A673 (cell line): ENCODE data around the gene SEMA3A. TPM values are rescaled to one million over a fixed set of nuclear protein-coding genes. Genes with fewer than 3 reads are reported as not detected.

ENCODE experiments used
- BruUV-seq: library from RNA; stranded (reverse); fragments of 400-500 nt; replicated peaks from 2 replicates; lab custom pipeline; 2021; lab: Mats Ljungman, UMichigan
- CTCF ChIA-PET: fragments of 300-600 bp; sonication (Branson Sonifier 250); formaldehyde crosslinking; loops from one replicate; lab custom pipeline; 2022; ENCODE audit warnings: antibody characterized with exemption; lab: Charles Lee
- POLR2A ChIA-PET: fragments of 300-600 bp; sonication (Branson Sonifier 250); formaldehyde crosslinking; loops from one replicate; lab custom pipeline; 2022; ENCODE audit warnings: antibody characterized with exemption; ENCODE audit not compliant: low non-redundant PET; lab: Charles Lee
- DNase-seq: peaks from one replicate; pipeline ENCODE4 v3.0.0-alpha.2; 2015; ENCODE audit warnings: low spot score
- H3K27ac ChIP-seq: fragments of 200-600 bp; sonication (generic); 2 replicates; pipeline ENCODE4 v1.5.1; 2016; ENCODE audit warnings: mixed run types, low read depth, mild to moderate bottlenecking, mixed read lengths, antibody characterized with exemption, low read length; ENCODE audit not compliant: poor library complexity, severe bottlenecking
- H3K27me3 ChIP-seq: fragments of 200-600 bp; sonication (generic); replicated peaks from 2 replicates; pipeline ENCODE4 v1.6.1; 2017; ENCODE audit warnings: mixed run types, low read depth, mild to moderate bottlenecking, mixed read lengths, antibody characterized with exemption, low read length; ENCODE audit not compliant: insufficient read depth, poor library complexity
- H3K36me3 ChIP-seq: fragments of 200-600 bp; sonication (generic); 2 replicates; pipeline ENCODE4 v1.6.1; 2016; ENCODE audit warnings: mixed run types, mild to moderate bottlenecking, mixed read lengths, antibody characterized with exemption, low read length; ENCODE audit not compliant: insufficient read depth, poor library complexity, severe bottlenecking
- H3K4me1 ChIP-seq: fragments of 200-600 bp; sonication (generic); 2 replicates; pipeline ENCODE4 v1.6.1; 2017; ENCODE audit warnings: mixed run types, mild to moderate bottlenecking, mixed read lengths, antibody characterized with exemption, low read length; ENCODE audit not compliant: insufficient read depth, poor library complexity, severe bottlenecking
- H3K4me3 ChIP-seq: fragments of 200-600 bp; sonication (generic); 2 replicates; pipeline ENCODE4 v1.5.1; 2016; ENCODE audit warnings: low read depth, mixed run types, mild to moderate bottlenecking, mixed read lengths, low read length; ENCODE audit not compliant: poor library complexity, severe bottlenecking
- H3K9me3 ChIP-seq: fragments of 200-600 bp; sonication (generic); 2 replicates; pipeline ENCODE4 v1.6.1; 2016; ENCODE audit warnings: mixed run types, low read depth, mild to moderate bottlenecking, mixed read lengths, antibody characterized with exemption, low read length; ENCODE audit not compliant: poor library complexity, severe bottlenecking
- EZH2 ChIP-seq: fragments of 200-600 bp; sonication (generic); IDR thresholded peaks from 2 replicates; pipeline ENCODE4 v1.6.1; 2017; ENCODE audit warnings: borderline replicate concordance, low read depth, mild to moderate bottlenecking, mixed read lengths, antibody characterized with exemption, low read length; ENCODE audit not compliant: poor library complexity, severe bottlenecking
- intact Hi-C: fragments of 100-400 bp; cut with micrococcal nuclease; formaldehyde crosslinking; loops from one replicate; pipeline ENCODE4 v1.10.0; 2022; ENCODE audit not compliant: unreplicated experiment
- total RNA-seq: library from RNA; stranded (reverse); gene quantifications from 2 replicates; pipeline ENCODE4 v1.2.3, GENCODE V29; 2021
- TF ChIP-seq, protein P1 (sequence below): fragments of 300-800, 200-600 bp; sonication (generic); conservative IDR thresholded peaks from 2 replicates; pipeline ENCODE4 v1.5.1; 2017; ENCODE audit warnings: low read depth, mild to moderate bottlenecking, antibody characterized with exemption, low read length, moderate library complexity, mixed read lengths

The SEMA3A gene
- total RNA-seq, 1 experiment from 2014 or later, result 22.8 TPM

DNA sequence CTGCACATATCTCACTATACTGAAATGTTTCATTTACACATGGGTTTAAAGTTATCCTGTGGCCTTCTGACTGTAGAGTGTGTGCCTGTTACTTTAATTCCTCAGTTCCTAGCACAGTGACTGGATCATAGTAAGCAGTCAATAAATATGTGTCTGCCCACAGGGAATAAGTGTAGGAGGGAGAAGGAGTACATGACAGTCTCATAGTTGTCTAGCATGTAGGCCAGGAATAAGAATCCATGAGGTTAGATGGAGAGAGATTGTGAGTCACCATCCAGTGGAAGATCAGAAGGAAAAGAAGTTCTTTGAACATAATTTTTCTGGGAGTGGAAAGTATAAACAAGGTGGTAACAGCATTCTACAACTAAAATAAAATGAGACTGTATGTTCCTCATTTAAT is 36.6 kb upstream of the SEMA3A start:
- no peak for DNase-seq
- POLR2A ChIA-PET, result no interaction called here
- no peaks in the 10 kb centered on the region for H3K27me3 ChIP-seq
- H3K4me3 ChIP-seq, result no peak overlapping the region
- peaks cover 8% of the 10 kb centered on the region for H3K4me1 ChIP-seq
- intact Hi-C loops, result no loop called here
- no peaks in the 10 kb centered on the region for H3K36me3 ChIP-seq
- CTCF ChIA-PET, result no interaction called here
- no TSS peak for BruUV-seq
- H3K9me3 ChIP-seq, result no peaks in the 10 kb centered on the region
- TF ChIP-seq, protein P1, sequence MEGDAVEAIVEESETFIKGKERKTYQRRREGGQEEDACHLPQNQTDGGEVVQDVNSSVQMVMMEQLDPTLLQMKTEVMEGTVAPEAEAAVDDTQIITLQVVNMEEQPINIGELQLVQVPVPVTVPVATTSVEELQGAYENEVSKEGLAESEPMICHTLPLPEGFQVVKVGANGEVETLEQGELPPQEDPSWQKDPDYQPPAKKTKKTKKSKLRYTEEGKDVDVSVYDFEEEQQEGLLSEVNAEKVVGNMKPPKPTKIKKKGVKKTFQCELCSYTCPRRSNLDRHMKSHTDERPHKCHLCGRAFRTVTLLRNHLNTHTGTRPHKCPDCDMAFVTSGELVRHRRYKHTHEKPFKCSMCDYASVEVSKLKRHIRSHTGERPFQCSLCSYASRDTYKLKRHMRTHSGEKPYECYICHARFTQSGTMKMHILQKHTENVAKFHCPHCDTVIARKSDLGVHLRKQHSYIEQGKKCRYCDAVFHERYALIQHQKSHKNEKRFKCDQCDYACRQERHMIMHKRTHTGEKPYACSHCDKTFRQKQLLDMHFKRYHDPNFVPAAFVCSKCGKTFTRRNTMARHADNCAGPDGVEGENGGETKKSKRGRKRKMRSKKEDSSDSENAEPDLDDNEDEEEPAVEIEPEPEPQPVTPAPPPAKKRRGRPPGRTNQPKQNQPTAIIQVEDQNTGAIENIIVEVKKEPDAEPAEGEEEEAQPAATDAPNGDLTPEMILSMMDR, result no peak
- no peak for TF ChIP-seq EZH2
- H3K27ac ChIP-seq, result no peak overlapping the region

DNA sequence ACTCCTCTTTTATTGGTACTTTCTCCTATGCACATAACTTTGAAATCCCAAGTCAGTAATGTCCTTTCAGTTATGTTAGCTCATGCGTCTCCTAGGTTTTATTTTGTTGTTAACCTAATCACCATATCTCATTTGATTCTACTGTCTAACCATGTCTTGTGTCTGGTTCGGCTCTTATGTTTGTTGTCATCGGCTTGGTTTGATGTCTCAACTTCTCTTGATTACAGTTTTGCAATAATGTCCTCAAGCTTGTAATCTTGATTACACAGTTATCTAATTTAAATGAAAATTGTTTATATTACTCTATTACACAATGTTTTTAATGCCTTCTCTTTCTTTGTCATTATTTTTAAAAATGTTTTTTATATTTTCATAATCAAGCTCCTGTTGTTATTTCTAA is 35.9 kb upstream of the SEMA3A start:
- Histone ChIP-seq H3K9me3 (no peaks in the 10 kb centered on the region), H3K36me3 (no peaks in the 10 kb centered on the region), H3K4me3 (no peak overlapping the region), H3K4me1 (peaks cover 15% of the 10 kb centered on the region), H3K27me3 (no peaks in the 10 kb centered on the region), H3K27ac (no peak overlapping the region)
- POLR2A ChIA-PET, result no interaction called here
- TF ChIP-seq, protein P1, result no peak
- TF ChIP-seq EZH2, result no peak
- DNase-seq, result no peak
- CTCF ChIA-PET, result no interaction called here
- BruUV-seq, result no TSS peak
- intact Hi-C loops, result no loop called here

GRCh38 chr7:84228526-84228925 is 33.9 kb upstream of the SEMA3A start:
- TF ChIP-seq, protein P1, result no peak
- TF ChIP-seq EZH2, result no peak
- Histone ChIP-seq H3K36me3 (no peaks in the 10 kb centered on the region), H3K4me1 (peaks cover 20% of the 10 kb centered on the region), H3K27me3 (no peaks in the 10 kb centered on the region), H3K9me3 (no peaks in the 10 kb centered on the region), H3K27ac (no peak overlapping the region), H3K4me3 (no peak overlapping the region)
- intact Hi-C loops, result no loop called here
- CTCF ChIA-PET, result no interaction called here
- BruUV-seq, result no TSS peak
- POLR2A ChIA-PET, result no interaction called here
- no peak for DNase-seq
